Measurements from ENCODE around the gene GADD45GIP1. TPM values are rescaled to one million over a fixed set of nuclear protein-coding genes. Genes with fewer than 3 reads are reported as not detected.
"Not testable (repeated sequence)": the region's sequence is repeated elsewhere in the genome, so short reads cannot be mapped to it uniquely, and the experiment has no call there.

The GADD45GIP1 gene
- total and polyA plus RNA-seq, 8 donors = 14.7 to 35.2 (median 25.5) TPM

- DNase-seq (no peak), ATAC-seq (no peak)
- Histone ChIP-seq H3K4me1 (peaks cover 0 to 17% of the 10 kb centered on the region in 2 donors), H3K27ac (no peak overlapping the region), H3K4me3 (no peak overlapping the region), H3K9me3 (no peaks in the 10 kb centered on the region), H3K36me3 (no peaks in the 10 kb centered on the region), H3K27me3 (peaks cover 0 to 12% of the 10 kb centered on the region in 2 donors)
- intact Hi-C loops (cut with DNase I) = loop anchor here (5.0 to 10.0 kb wide), 3 partner anchors 82 to 285 kb away; no protein-coding TSS in a partner anchor
- TF ChIP-seq CTCF (IDR thresholded peaks at IDR 0.05) = no peak
These were observed 23.0 kb upstream of the GADD45GIP1 start for GRCh38 chr19:12979974-12980373.

GRCh38 chr19:12976109-12976508 lies 19.1 kb upstream of the GADD45GIP1 start:
- not testable (repeated sequence) for DNase-seq, ATAC-seq, H3K27me3 ChIP-seq, H3K4me3 ChIP-seq, H3K27ac ChIP-seq, H3K9me3 ChIP-seq, H3K36me3 ChIP-seq, H3K4me1 ChIP-seq
- intact Hi-C loops (cut with DNase I) = loop anchor here in 1 of 2 donors (10.0 kb wide), 1 partner anchor 289 kb away; no protein-coding TSS in a partner anchor

- Histone ChIP-seq H3K27ac (no peak overlapping the region), H3K4me3 (no peak overlapping the region), H3K36me3 (no peaks in the 10 kb centered on the region), H3K27me3 (no peaks in the 10 kb centered on the region), H3K9me3 (no peaks in the 10 kb centered on the region), H3K4me1 (no peaks in the 10 kb centered on the region)
- DNase-seq (no peak), ATAC-seq (no peak)
- no peak for TF ChIP-seq CTCF (IDR thresholded peaks at IDR 0.05)
- intact Hi-C loops (cut with DNase I) = loop anchor here in 1 of 2 donors (10.0 kb wide), 1 partner anchor 290 kb away; no protein-coding TSS in a partner anchor
These were observed 18.3 kb upstream of the GADD45GIP1 start for GRCh38 chr19:12975221-12975741.

GRCh38 chr19:12974301-12975220 lies 17.5 kb upstream of the GADD45GIP1 start:
- TF ChIP-seq CTCF (IDR thresholded peaks at IDR 0.05) = no peak
- H3K27ac ChIP-seq = no peak overlapping the region
- no peaks in the 10 kb centered on the region for H3K9me3 ChIP-seq
- H3K4me3 ChIP-seq = no peak overlapping the region
- no peaks in the 10 kb centered on the region for H3K4me1 ChIP-seq
- no peaks in the 10 kb centered on the region for H3K36me3 ChIP-seq
- intact Hi-C loops (cut with DNase I) = loop anchor here in 1 of 2 donors (10.0 kb wide), 1 partner anchor 290 kb away; no protein-coding TSS in a partner anchor
- ATAC-seq = no peak
- no peak for DNase-seq
- no peaks in the 10 kb centered on the region for H3K27me3 ChIP-seq

- no peaks in the 10 kb centered on the region for H3K36me3 ChIP-seq
- ATAC-seq (no peak), DNase-seq (no peak)
- no peaks in the 10 kb centered on the region for H3K4me1 ChIP-seq
- H3K27ac ChIP-seq = no peak overlapping the region
- TF ChIP-seq CTCF (IDR thresholded peaks at IDR 0.05) = no peak
- no peaks in the 10 kb centered on the region for H3K9me3 ChIP-seq
- H3K4me3 ChIP-seq = no peak overlapping the region
- intact Hi-C loops (cut with DNase I) = loop anchor here in 1 of 2 donors (10.0 kb wide), 1 partner anchor 292 kb away; no protein-coding TSS in a partner anchor
- H3K27me3 ChIP-seq = no peaks in the 10 kb centered on the region
These were observed 16.2 kb upstream of the GADD45GIP1 start for GRCh38 chr19:12973236-12973635.

Data from left lung (tissue), 10 donors.